ENCODE results near the gene AGMO. TPM values are rescaled to one million over a fixed set of nuclear protein-coding genes. Genes with fewer than 3 reads are reported as not detected.

AGMO gene
- total and polyA plus RNA-seq, 10 of the 15 experiments (the other 5 are each of a cell fraction or from before 2014, with no cell fraction given), result 0.11 to 0.29 TPM; not detected in 8

DNA sequence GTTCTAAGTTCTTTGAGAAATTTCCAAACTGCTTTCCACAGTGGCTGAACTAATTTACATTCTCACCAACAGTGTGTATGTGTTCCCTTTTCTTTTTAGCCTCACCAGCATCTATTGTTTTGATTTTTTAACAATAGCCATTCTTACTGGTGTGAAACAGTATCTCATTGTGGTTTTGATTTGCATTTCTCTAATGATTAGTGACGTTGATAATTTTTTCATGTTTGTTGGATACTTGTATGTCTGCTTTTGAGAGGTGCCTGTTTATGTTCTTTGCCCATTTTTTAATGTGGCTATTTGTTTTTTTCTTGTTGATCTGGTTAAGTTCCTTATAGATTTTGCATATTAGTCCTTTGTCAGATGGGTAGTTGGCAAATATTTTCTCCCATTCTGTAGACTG, 191.4 kb downstream of the AGMO start:
- Histone ChIP-seq H3K79me2 (ENCODE audit: control insufficient read depth, insufficient read depth, low read length) (no peaks in the 10 kb centered on the region), H3K4me1 (ENCODE audit: control insufficient read depth, insufficient read depth, low read length) (no peaks in the 10 kb centered on the region), H3K27ac (ENCODE audit: control insufficient read depth, insufficient read depth) (no peak overlapping the region), H3K9ac (ENCODE audit: control insufficient read depth, insufficient read depth, low read length) (no peak overlapping the region), H2AFZ (ENCODE audit: control insufficient read depth, low read depth, low read length) (no peak overlapping the region), H3K4me2 (ENCODE audit: control insufficient read depth, insufficient read depth) (no peak overlapping the region), H3K36me3 (ENCODE audit: control insufficient read depth in 2 of 2, insufficient read depth in 2 of 2, low read length in 1 of 2) (no peaks in the 10 kb centered on the region), H3K9me3 (replicated peaks; ENCODE audit: control insufficient read depth, insufficient read depth, low read length) (no peaks in the 10 kb centered on the region), H3K4me3 (no peak overlapping the region), H3K27me3 (replicated peaks in 1 of 2; ENCODE audit: control insufficient read depth in 2 of 2, insufficient read depth in 2 of 2, low read length in 1 of 2) (no peaks in the 10 kb centered on the region), H4K20me1 (ENCODE audit: control insufficient read depth, insufficient read depth) (no peaks in the 10 kb centered on the region)
- CTCF ChIA-PET, result no interaction called here
- no peak; the same call in 2 of the 3 replicates for ATAC-seq
- TF ChIP-seq, protein P1, sequence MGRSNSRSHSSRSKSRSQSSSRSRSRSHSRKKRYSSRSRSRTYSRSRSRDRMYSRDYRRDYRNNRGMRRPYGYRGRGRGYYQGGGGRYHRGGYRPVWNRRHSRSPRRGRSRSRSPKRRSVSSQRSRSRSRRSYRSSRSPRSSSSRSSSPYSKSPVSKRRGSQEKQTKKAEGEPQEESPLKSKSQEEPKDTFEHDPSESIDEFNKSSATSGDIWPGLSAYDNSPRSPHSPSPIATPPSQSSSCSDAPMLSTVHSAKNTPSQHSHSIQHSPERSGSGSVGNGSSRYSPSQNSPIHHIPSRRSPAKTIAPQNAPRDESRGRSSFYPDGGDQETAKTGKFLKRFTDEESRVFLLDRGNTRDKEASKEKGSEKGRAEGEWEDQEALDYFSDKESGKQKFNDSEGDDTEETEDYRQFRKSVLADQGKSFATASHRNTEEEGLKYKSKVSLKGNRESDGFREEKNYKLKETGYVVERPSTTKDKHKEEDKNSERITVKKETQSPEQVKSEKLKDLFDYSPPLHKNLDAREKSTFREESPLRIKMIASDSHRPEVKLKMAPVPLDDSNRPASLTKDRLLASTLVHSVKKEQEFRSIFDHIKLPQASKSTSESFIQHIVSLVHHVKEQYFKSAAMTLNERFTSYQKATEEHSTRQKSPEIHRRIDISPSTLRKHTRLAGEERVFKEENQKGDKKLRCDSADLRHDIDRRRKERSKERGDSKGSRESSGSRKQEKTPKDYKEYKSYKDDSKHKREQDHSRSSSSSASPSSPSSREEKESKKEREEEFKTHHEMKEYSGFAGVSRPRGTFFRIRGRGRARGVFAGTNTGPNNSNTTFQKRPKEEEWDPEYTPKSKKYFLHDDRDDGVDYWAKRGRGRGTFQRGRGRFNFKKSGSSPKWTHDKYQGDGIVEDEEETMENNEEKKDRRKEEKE (IDR thresholded peaks at IDR 0.05), result no peak
- TF ChIP-seq, protein P2, sequence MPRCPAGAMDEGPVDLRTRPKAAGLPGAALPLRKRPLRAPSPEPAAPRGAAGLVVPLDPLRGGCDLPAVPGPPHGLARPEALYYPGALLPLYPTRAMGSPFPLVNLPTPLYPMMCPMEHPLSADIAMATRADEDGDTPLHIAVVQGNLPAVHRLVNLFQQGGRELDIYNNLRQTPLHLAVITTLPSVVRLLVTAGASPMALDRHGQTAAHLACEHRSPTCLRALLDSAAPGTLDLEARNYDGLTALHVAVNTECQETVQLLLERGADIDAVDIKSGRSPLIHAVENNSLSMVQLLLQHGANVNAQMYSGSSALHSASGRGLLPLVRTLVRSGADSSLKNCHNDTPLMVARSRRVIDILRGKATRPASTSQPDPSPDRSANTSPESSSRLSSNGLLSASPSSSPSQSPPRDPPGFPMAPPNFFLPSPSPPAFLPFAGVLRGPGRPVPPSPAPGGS (IDR thresholded peaks at IDR 0.05; ENCODE audit: borderline replicate concordance, insufficient read depth, low read depth, low read length, poor library complexity, severe bottlenecking), result no peak
- no peak for TF ChIP-seq RCOR1 (conservative IDR thresholded peaks at IDR 0.05; ENCODE audit: low read depth, low read length)
- TF ChIP-seq, protein P3, sequence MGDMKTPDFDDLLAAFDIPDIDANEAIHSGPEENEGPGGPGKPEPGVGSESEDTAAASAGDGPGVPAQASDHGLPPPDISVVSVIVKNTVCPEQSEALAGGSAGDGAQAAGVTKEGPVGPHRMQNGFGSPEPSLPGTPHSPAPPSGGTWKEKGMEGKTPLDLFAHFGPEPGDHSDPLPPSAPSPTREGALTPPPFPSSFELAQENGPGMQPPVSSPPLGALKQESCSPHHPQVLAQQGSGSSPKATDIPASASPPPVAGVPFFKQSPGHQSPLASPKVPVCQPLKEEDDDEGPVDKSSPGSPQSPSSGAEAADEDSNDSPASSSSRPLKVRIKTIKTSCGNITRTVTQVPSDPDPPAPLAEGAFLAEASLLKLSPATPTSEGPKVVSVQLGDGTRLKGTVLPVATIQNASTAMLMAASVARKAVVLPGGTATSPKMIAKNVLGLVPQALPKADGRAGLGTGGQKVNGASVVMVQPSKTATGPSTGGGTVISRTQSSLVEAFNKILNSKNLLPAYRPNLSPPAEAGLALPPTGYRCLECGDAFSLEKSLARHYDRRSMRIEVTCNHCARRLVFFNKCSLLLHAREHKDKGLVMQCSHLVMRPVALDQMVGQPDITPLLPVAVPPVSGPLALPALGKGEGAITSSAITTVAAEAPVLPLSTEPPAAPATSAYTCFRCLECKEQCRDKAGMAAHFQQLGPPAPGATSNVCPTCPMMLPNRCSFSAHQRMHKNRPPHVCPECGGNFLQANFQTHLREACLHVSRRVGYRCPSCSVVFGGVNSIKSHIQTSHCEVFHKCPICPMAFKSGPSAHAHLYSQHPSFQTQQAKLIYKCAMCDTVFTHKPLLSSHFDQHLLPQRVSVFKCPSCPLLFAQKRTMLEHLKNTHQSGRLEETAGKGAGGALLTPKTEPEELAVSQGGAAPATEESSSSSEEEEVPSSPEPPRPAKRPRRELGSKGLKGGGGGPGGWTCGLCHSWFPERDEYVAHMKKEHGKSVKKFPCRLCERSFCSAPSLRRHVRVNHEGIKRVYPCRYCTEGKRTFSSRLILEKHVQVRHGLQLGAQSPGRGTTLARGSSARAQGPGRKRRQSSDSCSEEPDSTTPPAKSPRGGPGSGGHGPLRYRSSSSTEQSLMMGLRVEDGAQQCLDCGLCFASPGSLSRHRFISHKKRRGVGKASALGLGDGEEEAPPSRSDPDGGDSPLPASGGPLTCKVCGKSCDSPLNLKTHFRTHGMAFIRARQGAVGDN (IDR thresholded peaks at IDR 0.05), result no peak
- peak; percentile 27; the same call in 1 of the 2 replicates for TF ChIP-seq MTA2 (IDR thresholded peaks at IDR 0.05; ENCODE audit: low read depth)
- no peak for TF ChIP-seq SMC3 (IDR thresholded peaks at IDR 0.05; ENCODE audit: borderline replicate concordance, low read length)
- POLR2A ChIA-PET, result no interaction called here
- FAIRE-seq, result no peak
- intact Hi-C loops (cut with micrococcal nuclease; ENCODE audit: unreplicated experiment), result no loop called here
- 0% methylated on average over 1 of the region's 1 CpG for WGBS (ENCODE audit: insufficient coverage, insufficient replicate concordance, low lambda C conversion rate, missing lambda C conversion rate)
- DNase-seq (ENCODE audit: low read depth, low spot score), result no peak
- RAD21 ChIA-PET (ENCODE audit: unreplicated experiment), result no interaction called here
- SMC1A ChIA-PET (ENCODE audit: uncharacterized antibody, unreplicated experiment), result no interaction called here
- BruUV-seq (replicated peaks), result no TSS peak
- in situ Hi-C loops (cut with MboI), result no loop called here

All from GM12878 (cell line).